ENCODE data around the gene REC8. TPM values are rescaled to one million over a fixed set of nuclear protein-coding genes. Genes with fewer than 3 reads are reported as not detected.
"Not testable (repeated sequence)": the region's sequence is repeated elsewhere in the genome, so short reads cannot be mapped to it uniquely, and the experiment has no call there.

Gene REC8
- total RNA-seq, 2 experiments from 2014 or later, result 54.5 to 58.6 TPM

DNA sequence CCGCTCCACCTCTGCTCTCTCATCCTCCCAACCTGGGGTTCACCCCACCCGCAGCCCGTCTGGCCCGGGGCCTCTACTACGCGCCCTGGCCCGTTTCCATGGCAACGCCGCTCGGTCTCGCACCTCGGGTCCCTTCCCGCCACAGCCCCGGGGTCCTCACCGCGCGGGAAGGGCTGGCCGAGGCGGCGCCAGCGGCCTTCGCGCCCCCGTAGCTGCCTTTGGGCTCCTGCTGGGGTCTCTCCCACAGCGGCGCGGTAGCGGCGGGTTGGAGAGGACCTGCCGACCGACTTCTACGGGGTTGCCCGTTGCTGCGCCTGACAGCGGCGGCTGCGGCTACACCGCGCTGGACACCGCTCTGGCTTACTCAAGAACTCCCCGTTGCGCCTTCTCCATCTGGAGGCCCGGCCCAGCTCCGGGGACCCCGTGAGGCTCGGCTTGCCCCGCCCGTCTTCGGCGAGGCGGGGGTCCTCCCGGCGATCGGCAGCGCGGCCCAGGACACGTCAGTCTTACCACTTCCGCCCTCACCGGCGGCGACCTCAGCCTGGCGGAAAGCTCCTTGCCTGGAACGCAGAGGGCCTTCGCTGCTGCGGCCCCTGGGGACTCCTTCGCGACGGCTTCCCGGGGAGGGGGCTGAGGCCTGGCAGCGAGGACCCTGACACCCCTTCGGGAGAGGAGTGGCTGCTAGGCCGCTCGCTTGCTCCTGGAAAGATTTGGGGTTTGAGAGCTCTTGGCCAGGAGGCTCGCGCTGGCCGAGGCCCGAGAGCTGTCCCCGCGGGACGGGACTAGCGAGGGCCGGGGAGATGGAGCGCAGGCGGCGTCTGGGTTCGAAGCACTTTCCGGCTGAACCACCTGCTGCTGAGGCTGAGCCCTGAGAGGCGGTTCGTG lies 23.5 kb downstream of the REC8 start, which contains the start of gene TM9SF1:
TM9SF1 (minus strand) TSS at position 256 of the 885 bp plus-strand sequence. CDS start 422 bp downstream, outside the sequence.
- POLR2A ChIA-PET, result interaction anchor here (0.6 to 4.3 kb wide), 27 partner anchors 10 to 1101 kb away, joined by 3 to 87 read pairs (median 5); partner anchors contain the start of genes CHMP4A, DCAF11, DHRS1 and EMC9

DNA sequence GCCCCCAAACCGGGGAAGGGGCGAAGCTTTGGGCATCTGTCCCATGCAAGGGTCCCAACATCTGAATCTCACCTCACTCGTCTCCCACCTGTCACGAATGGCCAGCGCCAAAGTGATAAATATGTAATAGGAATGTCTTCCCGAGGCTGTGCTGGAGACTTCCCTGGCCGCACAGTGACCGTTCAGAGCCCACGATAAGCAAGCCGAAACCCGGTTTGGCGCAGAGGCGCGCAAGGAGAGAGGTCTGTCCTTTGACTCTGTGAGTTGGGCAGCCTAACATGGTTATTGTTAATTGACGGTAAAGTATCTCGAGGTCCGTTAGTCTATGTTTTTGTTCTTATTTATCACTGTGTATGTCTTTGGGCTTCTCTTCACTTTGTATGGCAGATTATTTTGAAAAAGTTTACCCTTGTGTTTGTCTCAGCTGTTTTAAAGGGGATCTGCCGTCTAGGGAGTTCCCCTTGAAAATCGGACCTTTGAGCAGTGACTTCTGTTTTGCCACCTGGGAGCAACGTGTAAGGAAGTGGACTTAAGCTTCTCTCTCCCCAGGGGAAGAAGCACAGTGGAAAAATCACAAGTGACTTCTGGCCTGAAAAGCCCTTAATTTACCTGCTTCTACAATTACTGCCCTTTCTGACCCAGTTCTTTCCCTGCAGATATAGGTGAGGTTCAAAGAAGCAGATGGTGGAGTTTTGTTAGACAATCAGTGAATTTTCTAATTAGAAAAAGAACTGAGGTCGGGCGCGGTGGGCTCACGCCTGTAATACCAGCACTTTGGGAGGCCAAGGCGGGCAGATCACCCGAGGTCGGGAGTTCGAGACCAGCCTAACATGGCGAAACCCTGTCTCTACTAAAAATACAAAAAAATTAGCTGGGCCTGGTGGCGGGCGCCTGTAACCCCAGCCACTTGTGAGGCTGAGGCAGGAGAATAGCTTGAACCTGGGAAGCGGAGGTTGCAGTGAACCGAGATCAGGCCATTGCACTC lies 24.5 kb downstream of the REC8 start:
- ChIA-PET CTCF (interaction anchor here (1.0 to 3.6 kb wide), 8 partner anchors 17 to 235 kb away, joined by 3 to 24 read pairs (median 8); partner anchors contain the start of genes CHMP4A, IRF9, PSME2 and TINF2), POLR2A (interaction anchor here (0.6 to 4.3 kb wide), 23 partner anchors 10 to 1102 kb away, joined by 3 to 87 read pairs (median 6); partner anchors contain the start of genes CHMP4A, DCAF11, DHRS1 and IRF9)
- Mint-ChIP-seq H3K36me3 (ENCODE audit: low read depth) (peaks cover 59% of the 10 kb centered on the region), H3K4me3 (peak overlapping the region; percentile 88), H3K9me3 (ENCODE audit: insufficient read depth) (no peaks in the 10 kb centered on the region), H3K4me1 (ENCODE audit: low read depth) (peaks cover 56% of the 10 kb centered on the region), H3K27me3 (ENCODE audit: low read depth) (no peaks in the 10 kb centered on the region), H3K27ac (peak overlapping the region; percentile 96)
- ATAC-seq (peak; percentile 17), DNase-seq (no peak)

More for the DNA sequence above, 23.5 kb downstream of the REC8 start, which contains the start of gene TM9SF1:
- DNase-seq (peak; percentile 92), ATAC-seq (peak; percentile 88)
- CTCF ChIA-PET, result interaction anchor here (1.0 to 3.6 kb wide), 11 partner anchors 18 to 236 kb away, joined by 3 to 24 read pairs (median 6); partner anchors contain the start of genes CHMP4A, EMC9, IRF9 and PSME2
- peaks cover 56% of the 10 kb centered on the region for H3K4me1 Mint-ChIP-seq (ENCODE audit: low read depth)
- no peaks in the 10 kb centered on the region for H3K9me3 Mint-ChIP-seq (ENCODE audit: insufficient read depth)
- peak within 1 kb of the TSS; percentile 96 for H3K27ac Mint-ChIP-seq
- H3K36me3 Mint-ChIP-seq (ENCODE audit: low read depth), result peaks cover 61% of the 10 kb centered on the region
- peak within 1 kb of the TSS; percentile 88 for H3K4me3 Mint-ChIP-seq
- no peaks in the 10 kb centered on the region for H3K27me3 Mint-ChIP-seq (ENCODE audit: low read depth)

DNA sequence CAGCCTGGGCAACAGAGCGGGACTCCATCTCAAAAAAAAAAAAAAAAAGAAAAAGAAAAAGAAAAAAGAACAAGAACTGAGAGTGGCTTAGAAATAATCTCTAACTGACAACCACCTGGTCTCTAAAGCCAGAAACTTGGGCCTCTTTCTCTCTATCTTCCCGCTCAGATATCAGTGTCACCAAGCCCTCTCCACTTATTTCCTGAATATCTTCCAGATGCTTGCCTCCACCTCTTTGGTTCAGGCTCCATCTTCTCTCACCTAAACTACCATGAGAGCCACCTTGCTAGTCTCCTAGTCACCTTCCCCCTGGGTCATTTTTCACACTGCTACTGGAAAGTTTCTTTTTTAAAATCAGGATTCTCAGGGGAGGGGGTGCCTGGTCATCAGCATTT lies 25.2 kb downstream of the REC8 start:
- ChIA-PET CTCF (interaction anchor here (1.8 to 3.6 kb wide), 3 partner anchors 16 to 100 kb away, joined by 9 to 24 read pairs (median 22); partner anchors contain the start of genes CHMP4A and TINF2), POLR2A (interaction anchor here (3.0 to 4.3 kb wide), 4 partner anchors 9 to 45 kb away, joined by 22 to 87 read pairs (median 40); partner anchors contain the start of genes CHMP4A, IRF9, MDP1 and TINF2)
- Mint-ChIP-seq H3K9me3 (ENCODE audit: insufficient read depth) (no peaks in the 10 kb centered on the region), H3K4me3 (peak overlapping the region; percentile 88), H3K4me1 (ENCODE audit: low read depth) (peaks cover 52% of the 10 kb centered on the region), H3K27ac (peak overlapping the region; percentile 75), H3K27me3 (ENCODE audit: low read depth) (no peaks in the 10 kb centered on the region), H3K36me3 (ENCODE audit: low read depth) (peaks cover 62% of the 10 kb centered on the region)
- ATAC-seq (no peak), DNase-seq (no peak)

DNA sequence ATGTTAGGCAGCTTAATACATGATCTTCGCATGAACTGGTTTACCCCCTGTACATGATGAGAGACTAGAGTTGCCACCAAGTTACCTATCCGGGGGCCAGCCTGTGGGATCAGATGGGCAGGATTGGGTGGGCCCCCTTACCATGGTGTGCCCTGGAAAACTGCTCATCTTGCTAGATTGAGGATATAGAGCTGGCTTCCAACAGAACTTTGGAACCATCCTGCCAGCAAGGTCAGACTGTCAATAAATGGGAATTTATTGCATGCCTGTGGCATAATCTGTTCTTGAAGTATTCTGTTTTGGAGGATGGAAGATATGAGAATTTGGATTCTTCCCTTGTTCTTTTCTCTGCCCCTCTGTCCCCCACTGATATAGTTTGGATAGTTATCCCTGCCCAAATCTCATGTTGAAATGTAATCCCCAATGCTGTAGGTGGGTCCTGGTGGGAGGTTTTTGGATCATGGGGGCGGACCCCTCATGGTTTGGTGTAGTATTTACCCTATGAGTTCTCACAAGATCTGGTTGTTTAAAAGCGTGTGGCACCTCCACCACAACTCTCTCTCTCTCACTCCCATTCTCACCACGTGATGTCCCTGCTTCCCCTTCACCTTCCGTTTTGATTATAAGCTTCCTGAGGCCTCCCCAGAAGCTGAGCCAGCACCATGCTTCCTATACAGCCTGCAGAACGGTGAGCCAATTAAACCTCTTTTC lies 27.1 kb downstream of the REC8 start:
- Mint-ChIP-seq H3K27me3 (ENCODE audit: low read depth) (no peaks in the 10 kb centered on the region), H3K9me3 (ENCODE audit: insufficient read depth) (peaks cover 7% of the 10 kb centered on the region), H3K4me3 (no peak overlapping the region), H3K27ac (peak overlapping the region; percentile 53), H3K4me1 (ENCODE audit: low read depth) (peaks cover 41% of the 10 kb centered on the region), H3K36me3 (ENCODE audit: low read depth) (peaks cover 63% of the 10 kb centered on the region)
- CTCF ChIA-PET, result interaction anchor here (0.7 to 1.2 kb wide), 3 partner anchors 17 to 109 kb away, joined by 3 to 4 read pairs (median 3); partner anchors contain the start of genes CIDEB and MDP1
- POLR2A ChIA-PET, result interaction anchor here (1.1 to 1.5 kb wide), 3 partner anchors 8 to 38 kb away, joined by 3 read pairs; partner anchors contain the start of gene IRF9
- no peak for DNase-seq
- no peak for ATAC-seq

DNA sequence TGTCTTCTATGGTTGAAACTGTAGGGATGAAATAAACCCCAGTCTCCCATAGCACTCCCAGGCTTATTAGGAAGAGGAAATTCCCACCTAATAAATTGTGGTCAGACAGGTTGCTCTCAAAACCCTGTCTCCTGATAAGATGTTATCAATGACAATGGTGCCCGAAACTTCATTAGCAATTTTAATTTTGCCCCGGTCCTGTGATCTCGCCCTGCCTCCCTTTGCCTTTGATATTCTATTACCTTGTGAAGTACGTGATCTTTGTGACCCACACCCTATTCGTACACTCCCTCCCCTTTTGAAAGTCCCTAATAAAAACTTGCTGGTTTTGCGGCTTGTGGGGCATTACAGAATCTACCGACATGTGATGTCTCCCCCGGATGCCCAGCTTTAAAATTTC lies 30.7 kb downstream of the REC8 start:
- not testable (repeated sequence) for H3K27ac Mint-ChIP-seq; ATAC-seq; H3K9me3 Mint-ChIP-seq (ENCODE audit: insufficient read depth); H3K27me3 Mint-ChIP-seq (ENCODE audit: low read depth); DNase-seq; H3K4me3 Mint-ChIP-seq
- CTCF ChIA-PET, result interaction anchor here (1.2 to 1.3 kb wide), 2 partner anchors 11 to 106 kb away, joined by 3 to 4 read pairs; partner anchors contain the start of gene CHMP4A
- Mint-ChIP-seq H3K4me1 (ENCODE audit: low read depth) (peaks cover 22% of the 10 kb centered on the region), H3K36me3 (ENCODE audit: low read depth) (peaks cover 77% of the 10 kb centered on the region)
- POLR2A ChIA-PET, result interaction anchor here (0.8 to 1.9 kb wide), 2 partner anchors 11 to 13 kb away, joined by 3 to 5 read pairs; partner anchors contain the start of genes CHMP4A and MDP1

DNA sequence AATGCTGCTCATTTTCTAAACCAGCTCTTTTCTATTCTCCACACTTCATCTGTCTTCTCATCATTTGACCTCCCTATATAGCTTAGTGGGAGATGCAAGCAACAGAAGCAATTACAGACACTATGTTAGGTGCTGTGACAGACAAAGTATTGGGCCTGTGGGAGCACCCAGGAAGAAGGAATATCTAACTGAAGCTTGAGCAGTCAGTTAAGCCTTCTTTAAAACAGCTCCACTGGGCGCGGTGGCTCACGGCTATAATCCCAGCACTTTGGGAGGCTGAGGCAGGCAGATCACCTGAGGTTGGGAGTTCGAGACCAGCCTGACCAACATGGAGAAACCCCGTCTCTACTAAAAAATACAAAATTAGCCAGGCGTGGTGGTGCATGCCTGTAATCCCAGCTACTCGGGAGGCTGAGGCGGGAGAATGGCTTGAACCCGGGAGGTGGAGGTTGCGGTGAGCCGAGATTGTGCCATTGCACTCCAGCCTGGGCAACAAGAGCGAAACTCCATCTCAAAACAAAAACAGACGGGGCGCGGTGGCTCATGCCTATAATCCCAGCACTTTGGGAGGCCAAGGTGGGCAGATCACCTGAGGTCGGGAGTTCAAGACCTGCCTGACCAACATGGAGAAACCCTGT lies 31.5 kb downstream of the REC8 start:
- H3K27me3 Mint-ChIP-seq (ENCODE audit: low read depth); H3K27ac Mint-ChIP-seq; H3K9me3 Mint-ChIP-seq (ENCODE audit: insufficient read depth); H3K4me3 Mint-ChIP-seq; ATAC-seq; DNase-seq: not testable (repeated sequence)
- peaks cover 83% of the 10 kb centered on the region for H3K36me3 Mint-ChIP-seq (ENCODE audit: low read depth)
- ChIA-PET POLR2A (interaction anchor here (0.8 to 1.9 kb wide), 2 partner anchors 10 to 13 kb away, joined by 3 to 5 read pairs; partner anchors contain the start of genes CHMP4A and MDP1), CTCF (interaction anchor here (1.2 to 1.7 kb wide), 3 partner anchors 10 to 105 kb away, joined by 3 to 4 read pairs (median 3); partner anchors contain the start of gene CHMP4A)
- peaks cover 21% of the 10 kb centered on the region for H3K4me1 Mint-ChIP-seq (ENCODE audit: low read depth)

DNA sequence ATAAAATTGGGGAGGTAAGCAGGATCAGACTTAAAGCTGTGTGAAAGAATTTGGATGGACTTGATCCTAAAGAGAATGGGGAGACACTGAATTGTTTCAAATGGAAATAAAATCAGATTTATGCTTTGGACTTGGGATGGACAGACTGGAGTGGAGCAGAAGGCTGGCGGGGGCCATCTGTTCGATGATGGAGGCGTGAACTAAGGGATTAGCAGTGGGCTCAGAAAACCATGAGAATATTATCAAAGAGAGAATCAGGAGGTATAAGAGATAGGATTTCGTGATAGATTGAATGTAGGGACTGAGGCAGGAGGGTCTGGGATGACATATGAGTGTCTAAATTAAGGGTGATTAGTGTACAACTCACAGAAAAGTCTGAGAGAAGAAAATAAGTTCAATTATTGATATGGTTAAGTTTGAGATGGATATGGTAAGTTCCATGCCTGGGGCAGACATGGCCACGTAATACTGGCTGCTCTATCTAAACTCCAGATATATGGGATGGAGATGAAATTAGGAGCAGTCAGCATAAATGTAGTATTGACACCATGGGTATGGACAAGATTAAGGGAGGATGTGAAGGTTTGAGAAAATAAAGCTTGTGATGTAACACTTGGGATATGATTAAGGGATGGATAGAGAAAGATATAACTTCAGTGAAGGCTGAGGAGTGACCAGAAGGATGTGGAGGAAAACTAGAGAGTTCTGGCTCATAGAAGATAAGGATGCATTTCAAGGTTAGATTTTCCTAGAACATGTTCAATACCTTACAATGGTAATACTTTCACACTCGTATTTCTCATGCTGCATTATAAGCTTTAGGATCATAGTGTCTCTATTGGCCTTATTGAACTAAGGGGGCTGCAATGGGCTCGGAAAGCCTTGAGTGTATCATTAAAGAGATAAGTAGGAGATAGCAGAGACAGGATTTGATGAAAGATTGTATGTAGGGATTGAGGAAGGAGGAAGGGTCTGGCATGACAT lies 32.6 kb downstream of the REC8 start:
- DNase-seq (no peak), ATAC-seq (no peak)
- ChIA-PET CTCF (interaction anchor here (1.7 kb wide), 1 partner anchor 92 kb away, joined by 3 read pairs; no protein-coding TSS in a partner anchor), POLR2A (interaction anchor here (0.6 to 4.1 kb wide), 4 partner anchors 9 to 37 kb away, joined by 3 to 23 read pairs (median 4); partner anchors contain the start of genes CHMP4A and TM9SF1)
- H3K4me1 Mint-ChIP-seq (ENCODE audit: low read depth), result peaks cover 11% of the 10 kb centered on the region
- H3K4me3 Mint-ChIP-seq, result no peak overlapping the region
- H3K9me3 Mint-ChIP-seq (ENCODE audit: insufficient read depth), result peaks cover 7% of the 10 kb centered on the region
- peaks cover 79% of the 10 kb centered on the region for H3K36me3 Mint-ChIP-seq (ENCODE audit: low read depth)
- no peaks in the 10 kb centered on the region for H3K27me3 Mint-ChIP-seq (ENCODE audit: low read depth)
- H3K27ac Mint-ChIP-seq, result no peak overlapping the region

DNA sequence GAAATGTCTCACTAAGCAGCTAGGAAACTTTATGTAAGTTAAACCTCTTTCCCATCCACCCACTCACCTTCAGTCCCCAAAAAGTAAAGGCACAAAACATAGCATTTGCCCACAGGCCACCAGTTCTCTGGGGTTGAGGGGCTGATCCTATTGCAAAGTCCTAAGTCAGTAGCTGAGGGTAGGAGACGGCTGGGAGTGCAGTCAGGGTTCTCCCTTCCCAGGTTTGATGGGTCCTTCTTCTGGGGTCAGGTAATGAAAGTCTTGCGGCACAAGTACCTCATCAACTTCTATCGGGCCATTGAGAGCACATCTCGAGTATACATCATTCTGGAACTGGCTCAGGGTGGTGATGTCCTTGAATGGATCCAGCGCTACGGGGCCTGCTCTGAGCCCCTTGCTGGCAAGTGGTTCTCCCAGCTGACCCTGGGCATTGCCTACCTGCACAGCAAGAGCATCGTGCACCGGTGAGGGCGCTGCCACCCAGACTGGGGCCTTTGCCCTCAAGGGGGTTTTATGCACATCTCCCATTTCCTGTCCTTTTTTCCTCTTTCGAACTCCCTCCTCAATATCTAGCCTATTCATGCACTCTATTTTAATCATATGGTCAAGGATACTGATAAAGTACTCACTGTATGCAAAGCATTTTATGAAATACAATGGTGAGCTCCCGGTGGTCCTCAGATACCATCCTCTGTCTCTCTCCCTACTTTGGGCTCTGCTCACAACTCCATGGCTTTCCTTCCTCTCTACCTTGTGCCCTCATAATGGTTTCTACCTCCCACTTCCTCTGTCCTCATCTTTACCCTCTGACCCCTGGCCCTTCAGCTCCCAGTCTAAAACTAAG lies 34.6 kb downstream of the REC8 start:
- POLR2A ChIA-PET, result interaction anchor here (0.9 to 4.1 kb wide), 4 partner anchors 11 to 92 kb away, joined by 3 to 23 read pairs (median 4); partner anchors contain the start of genes DCAF11, IRF9 and TM9SF1
- no peaks in the 10 kb centered on the region for H3K27me3 Mint-ChIP-seq (ENCODE audit: low read depth)
- H3K27ac Mint-ChIP-seq, result peak overlapping the region; percentile 46
- peaks cover 86% of the 10 kb centered on the region for H3K36me3 Mint-ChIP-seq (ENCODE audit: low read depth)
- ATAC-seq (no peak), DNase-seq (no peak)
- peaks cover 17% of the 10 kb centered on the region for H3K4me1 Mint-ChIP-seq (ENCODE audit: low read depth)
- CTCF ChIA-PET, result interaction anchor here (1.0 to 1.2 kb wide), 2 partner anchors 45 to 101 kb away, joined by 3 to 4 read pairs; partner anchors contain the start of genes CIDEB and IRF9
- H3K9me3 Mint-ChIP-seq (ENCODE audit: insufficient read depth), result peaks cover 7% of the 10 kb centered on the region
- H3K4me3 Mint-ChIP-seq, result no peak overlapping the region
